HepG2 (cell line): ENCODE measurements around the gene ADIPOR2. TPM values are rescaled to one million over a fixed set of nuclear protein-coding genes. Genes with fewer than 3 reads are reported as not detected.
A peak's percentile ranks its signal among the peaks of the same experiment; 100 is the strongest.

Experiments
- AGO1 ChIP-seq: fragments of 200-400 bp; formaldehyde crosslinking; IDR thresholded peaks from 2 replicates; pipeline ENCODE4 v1.6.1; 2017; ENCODE audit warnings: mild to moderate bottlenecking, low read depth, low read length, moderate library complexity; ENCODE audit not compliant: poor library complexity, severe bottlenecking
- HNRNPL ChIP-seq: fragments of 200-400 bp; formaldehyde crosslinking; IDR thresholded peaks from 2 replicates; pipeline ENCODE4 v1.6.1; 2017; ENCODE audit warnings: mild to moderate bottlenecking, low read depth, low read length
- PHF21A ChIP-seq: sonication (generic); formaldehyde crosslinking; IDR thresholded peaks from 2 replicates; pipeline ENCODE4 v1.5.0; 2020; ENCODE audit warnings: mild to moderate bottlenecking, missing genetic modification reagents
- SRF ChIP-seq: IDR thresholded peaks from 2 replicates; pipeline ENCODE4 v1.6.1; 2011; ENCODE audit warnings: mild to moderate bottlenecking, low read depth, low read length, moderate library complexity
- ZMYM3 ChIP-seq: sonication (generic); formaldehyde crosslinking; IDR thresholded peaks from 2 replicates; pipeline ENCODE4 v1.5.1; 2020; ENCODE audit warnings: mild to moderate bottlenecking, missing genetic modification reagents
- ZNF501 ChIP-seq: sonication (generic); formaldehyde crosslinking; IDR thresholded peaks from 2 replicates; pipeline ENCODE4 v1.5.1; 2020; ENCODE audit warnings: mild to moderate bottlenecking, moderate library complexity, missing genetic modification reagents
- polyA plus RNA-seq, 8 experiments: library from polyadenylated mRNA; depleted of rRNA in 3 of 8; stranded (reverse) in 7 of 8; unstranded in 1 of 8; fragments of >200 nt; fragmentation: Illumina TruSeq in 4 of 8; extraction: Trizol in 4 of 8; gene quantifications; 2 replicates each; pipeline versions ENCODE4 v1.2.1 to v1.2.3, GENCODE V29; 2011 to 2016; ENCODE audit warnings: low read depth in 4 of 8, missing spikeins in 1 of 8, mixed read lengths in 1 of 8; ENCODE audit not compliant: insufficient read depth in 1 of 8
- total RNA-seq, 5 experiments: library from RNA; depleted of rRNA; stranded (reverse); fragments of >200 nt; fragmentation: Illumina TruSeq; extraction: Trizol; gene quantifications; 2 replicates each; pipeline ENCODE4 v1.2.3, GENCODE V29; 2016; ENCODE audit warnings: low read depth in 1 of 5
- TF ChIP-seq, protein P1 (sequence below), 2 experiments: fragments of 450-650 bp in 1 of 2; sonication (generic) in 1 of 2; formaldehyde crosslinking in 1 of 2; IDR thresholded peaks; 2 replicates each; pipeline versions ENCODE4 v1.6.1 to v1.8.0; 2016 to 2022; ENCODE audit warnings: antibody characterized with exemption in 1 of 2, mild to moderate bottlenecking in 1 of 2, missing genetic modification reagents in 1 of 2
- TF ChIP-seq, protein P2 (sequence below): sonication (generic); formaldehyde crosslinking; IDR thresholded peaks from 2 replicates; pipeline ENCODE4 v1.5.1; 2020; ENCODE audit warnings: mild to moderate bottlenecking, missing genetic modification reagents, moderate library complexity
- TF ChIP-seq, protein P3 (sequence below): IDR thresholded peaks from 2 replicates; pipeline ENCODE4 v1.4.0; 2020; ENCODE audit warnings: mild to moderate bottlenecking, missing genetic modification reagents

ADIPOR2 gene
- total and polyA plus RNA-seq, 2 of the 13 experiments (the other 11 are each of a cell fraction or from before 2014, with no cell fraction given): 35.2 to 52.2 TPM

DNA sequence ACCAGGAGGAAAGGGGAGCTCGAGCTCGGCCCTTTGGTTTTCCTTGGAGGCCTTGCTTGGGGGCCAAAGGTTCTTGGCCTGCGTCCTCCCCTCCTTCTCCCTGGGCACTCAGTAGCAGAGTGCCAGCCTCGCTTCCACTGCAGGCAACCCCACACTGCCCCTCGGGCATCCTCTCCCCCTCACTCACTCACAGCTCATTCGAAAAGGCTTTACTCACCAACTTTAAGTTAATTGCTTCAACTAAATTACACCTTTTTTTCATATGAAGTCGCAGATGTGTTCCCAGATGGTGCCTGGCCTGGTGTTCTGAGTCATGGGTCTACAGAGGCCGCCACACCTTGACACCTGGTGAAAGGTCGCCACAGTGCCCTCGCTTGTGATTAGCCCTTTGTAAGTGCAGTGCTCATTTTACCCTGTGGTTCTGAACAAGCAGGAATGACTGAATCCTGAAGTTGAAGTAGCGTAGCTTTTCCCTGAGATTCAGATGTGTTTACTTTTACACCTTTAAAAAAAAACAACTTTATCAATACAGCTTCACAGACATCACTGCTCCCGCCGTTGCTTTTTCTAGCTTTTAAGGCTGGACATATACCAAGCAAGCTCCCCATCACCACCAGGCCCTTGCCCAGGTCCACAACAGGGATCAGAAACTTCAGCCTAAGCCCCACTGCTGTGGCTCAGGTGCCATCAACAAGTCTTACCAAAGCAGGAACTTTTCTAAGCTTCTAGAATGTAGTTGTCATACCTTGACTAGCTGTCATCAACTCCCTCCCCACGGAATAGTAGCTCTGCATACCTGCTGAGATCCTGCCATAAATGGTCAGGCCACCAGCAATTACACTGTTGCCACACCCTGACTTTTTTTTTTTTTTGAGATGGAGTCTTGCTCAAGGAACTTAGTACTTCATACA is 20.3 kb upstream of the ADIPOR2 start (continued):
- TF ChIP-seq, protein P1, sequence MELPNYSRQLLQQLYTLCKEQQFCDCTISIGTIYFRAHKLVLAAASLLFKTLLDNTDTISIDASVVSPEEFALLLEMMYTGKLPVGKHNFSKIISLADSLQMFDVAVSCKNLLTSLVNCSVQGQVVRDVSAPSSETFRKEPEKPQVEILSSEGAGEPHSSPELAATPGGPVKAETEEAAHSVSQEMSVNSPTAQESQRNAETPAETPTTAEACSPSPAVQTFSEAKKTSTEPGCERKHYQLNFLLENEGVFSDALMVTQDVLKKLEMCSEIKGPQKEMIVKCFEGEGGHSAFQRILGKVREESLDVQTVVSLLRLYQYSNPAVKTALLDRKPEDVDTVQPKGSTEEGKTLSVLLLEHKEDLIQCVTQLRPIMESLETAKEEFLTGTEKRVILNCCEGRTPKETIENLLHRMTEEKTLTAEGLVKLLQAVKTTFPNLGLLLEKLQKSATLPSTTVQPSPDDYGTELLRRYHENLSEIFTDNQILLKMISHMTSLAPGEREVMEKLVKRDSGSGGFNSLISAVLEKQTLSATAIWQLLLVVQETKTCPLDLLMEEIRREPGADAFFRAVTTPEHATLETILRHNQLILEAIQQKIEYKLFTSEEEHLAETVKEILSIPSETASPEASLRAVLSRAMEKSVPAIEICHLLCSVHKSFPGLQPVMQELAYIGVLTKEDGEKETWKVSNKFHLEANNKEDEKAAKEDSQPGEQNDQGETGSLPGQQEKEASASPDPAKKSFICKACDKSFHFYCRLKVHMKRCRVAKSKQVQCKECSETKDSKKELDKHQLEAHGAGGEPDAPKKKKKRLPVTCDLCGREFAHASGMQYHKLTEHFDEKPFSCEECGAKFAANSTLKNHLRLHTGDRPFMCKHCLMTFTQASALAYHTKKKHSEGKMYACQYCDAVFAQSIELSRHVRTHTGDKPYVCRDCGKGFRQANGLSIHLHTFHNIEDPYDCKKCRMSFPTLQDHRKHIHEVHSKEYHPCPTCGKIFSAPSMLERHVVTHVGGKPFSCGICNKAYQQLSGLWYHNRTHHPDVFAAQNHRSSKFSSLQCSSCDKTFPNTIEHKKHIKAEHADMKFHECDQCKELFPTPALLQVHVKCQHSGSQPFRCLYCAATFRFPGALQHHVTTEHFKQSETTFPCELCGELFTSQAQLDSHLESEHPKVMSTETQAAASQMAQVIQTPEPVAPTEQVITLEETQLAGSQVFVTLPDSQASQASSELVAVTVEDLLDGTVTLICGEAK (IDR thresholded peaks at IDR 0.05): peak; percentile 28; the same call in 1 of the 2 replicates
- TF ChIP-seq, protein P1 (CRISPR knock-in tag; IDR thresholded peaks at IDR 0.05): peak; percentile 90
- TF ChIP-seq HNRNPL (0 out of 2 replicates have a peak, but pooled peaks have one; percentile 34), ZMYM3 (CRISPR knock-in tag) (peak; percentile 53; the same call in 1 of the 2 replicates), SRF (peak; percentile 63; the same call in 1 of the 2 replicates), PHF21A (CRISPR knock-in tag) (0 out of 2 replicates have a peak, but pooled peaks have one; percentile 35), AGO1 (no peak), ZNF501 (CRISPR knock-in tag) (peak; percentile 26; the same call in 1 of the 2 replicates)
- TF ChIP-seq, protein P2, sequence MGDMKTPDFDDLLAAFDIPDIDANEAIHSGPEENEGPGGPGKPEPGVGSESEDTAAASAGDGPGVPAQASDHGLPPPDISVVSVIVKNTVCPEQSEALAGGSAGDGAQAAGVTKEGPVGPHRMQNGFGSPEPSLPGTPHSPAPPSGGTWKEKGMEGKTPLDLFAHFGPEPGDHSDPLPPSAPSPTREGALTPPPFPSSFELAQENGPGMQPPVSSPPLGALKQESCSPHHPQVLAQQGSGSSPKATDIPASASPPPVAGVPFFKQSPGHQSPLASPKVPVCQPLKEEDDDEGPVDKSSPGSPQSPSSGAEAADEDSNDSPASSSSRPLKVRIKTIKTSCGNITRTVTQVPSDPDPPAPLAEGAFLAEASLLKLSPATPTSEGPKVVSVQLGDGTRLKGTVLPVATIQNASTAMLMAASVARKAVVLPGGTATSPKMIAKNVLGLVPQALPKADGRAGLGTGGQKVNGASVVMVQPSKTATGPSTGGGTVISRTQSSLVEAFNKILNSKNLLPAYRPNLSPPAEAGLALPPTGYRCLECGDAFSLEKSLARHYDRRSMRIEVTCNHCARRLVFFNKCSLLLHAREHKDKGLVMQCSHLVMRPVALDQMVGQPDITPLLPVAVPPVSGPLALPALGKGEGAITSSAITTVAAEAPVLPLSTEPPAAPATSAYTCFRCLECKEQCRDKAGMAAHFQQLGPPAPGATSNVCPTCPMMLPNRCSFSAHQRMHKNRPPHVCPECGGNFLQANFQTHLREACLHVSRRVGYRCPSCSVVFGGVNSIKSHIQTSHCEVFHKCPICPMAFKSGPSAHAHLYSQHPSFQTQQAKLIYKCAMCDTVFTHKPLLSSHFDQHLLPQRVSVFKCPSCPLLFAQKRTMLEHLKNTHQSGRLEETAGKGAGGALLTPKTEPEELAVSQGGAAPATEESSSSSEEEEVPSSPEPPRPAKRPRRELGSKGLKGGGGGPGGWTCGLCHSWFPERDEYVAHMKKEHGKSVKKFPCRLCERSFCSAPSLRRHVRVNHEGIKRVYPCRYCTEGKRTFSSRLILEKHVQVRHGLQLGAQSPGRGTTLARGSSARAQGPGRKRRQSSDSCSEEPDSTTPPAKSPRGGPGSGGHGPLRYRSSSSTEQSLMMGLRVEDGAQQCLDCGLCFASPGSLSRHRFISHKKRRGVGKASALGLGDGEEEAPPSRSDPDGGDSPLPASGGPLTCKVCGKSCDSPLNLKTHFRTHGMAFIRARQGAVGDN: peak; percentile 54
- TF ChIP-seq, protein P3, sequence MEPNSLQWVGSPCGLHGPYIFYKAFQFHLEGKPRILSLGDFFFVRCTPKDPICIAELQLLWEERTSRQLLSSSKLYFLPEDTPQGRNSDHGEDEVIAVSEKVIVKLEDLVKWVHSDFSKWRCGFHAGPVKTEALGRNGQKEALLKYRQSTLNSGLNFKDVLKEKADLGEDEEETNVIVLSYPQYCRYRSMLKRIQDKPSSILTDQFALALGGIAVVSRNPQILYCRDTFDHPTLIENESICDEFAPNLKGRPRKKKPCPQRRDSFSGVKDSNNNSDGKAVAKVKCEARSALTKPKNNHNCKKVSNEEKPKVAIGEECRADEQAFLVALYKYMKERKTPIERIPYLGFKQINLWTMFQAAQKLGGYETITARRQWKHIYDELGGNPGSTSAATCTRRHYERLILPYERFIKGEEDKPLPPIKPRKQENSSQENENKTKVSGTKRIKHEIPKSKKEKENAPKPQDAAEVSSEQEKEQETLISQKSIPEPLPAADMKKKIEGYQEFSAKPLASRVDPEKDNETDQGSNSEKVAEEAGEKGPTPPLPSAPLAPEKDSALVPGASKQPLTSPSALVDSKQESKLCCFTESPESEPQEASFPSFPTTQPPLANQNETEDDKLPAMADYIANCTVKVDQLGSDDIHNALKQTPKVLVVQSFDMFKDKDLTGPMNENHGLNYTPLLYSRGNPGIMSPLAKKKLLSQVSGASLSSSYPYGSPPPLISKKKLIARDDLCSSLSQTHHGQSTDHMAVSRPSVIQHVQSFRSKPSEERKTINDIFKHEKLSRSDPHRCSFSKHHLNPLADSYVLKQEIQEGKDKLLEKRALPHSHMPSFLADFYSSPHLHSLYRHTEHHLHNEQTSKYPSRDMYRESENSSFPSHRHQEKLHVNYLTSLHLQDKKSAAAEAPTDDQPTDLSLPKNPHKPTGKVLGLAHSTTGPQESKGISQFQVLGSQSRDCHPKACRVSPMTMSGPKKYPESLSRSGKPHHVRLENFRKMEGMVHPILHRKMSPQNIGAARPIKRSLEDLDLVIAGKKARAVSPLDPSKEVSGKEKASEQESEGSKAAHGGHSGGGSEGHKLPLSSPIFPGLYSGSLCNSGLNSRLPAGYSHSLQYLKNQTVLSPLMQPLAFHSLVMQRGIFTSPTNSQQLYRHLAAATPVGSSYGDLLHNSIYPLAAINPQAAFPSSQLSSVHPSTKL (CRISPR knock-in tag): peak; percentile 28
